ENCODE data around the gene ESX1.
"Not testable (repeated sequence)": the region's sequence is repeated elsewhere in the genome, so short reads cannot be mapped to it uniquely, and the experiment has no call there.

The ESX1 gene

DNA sequence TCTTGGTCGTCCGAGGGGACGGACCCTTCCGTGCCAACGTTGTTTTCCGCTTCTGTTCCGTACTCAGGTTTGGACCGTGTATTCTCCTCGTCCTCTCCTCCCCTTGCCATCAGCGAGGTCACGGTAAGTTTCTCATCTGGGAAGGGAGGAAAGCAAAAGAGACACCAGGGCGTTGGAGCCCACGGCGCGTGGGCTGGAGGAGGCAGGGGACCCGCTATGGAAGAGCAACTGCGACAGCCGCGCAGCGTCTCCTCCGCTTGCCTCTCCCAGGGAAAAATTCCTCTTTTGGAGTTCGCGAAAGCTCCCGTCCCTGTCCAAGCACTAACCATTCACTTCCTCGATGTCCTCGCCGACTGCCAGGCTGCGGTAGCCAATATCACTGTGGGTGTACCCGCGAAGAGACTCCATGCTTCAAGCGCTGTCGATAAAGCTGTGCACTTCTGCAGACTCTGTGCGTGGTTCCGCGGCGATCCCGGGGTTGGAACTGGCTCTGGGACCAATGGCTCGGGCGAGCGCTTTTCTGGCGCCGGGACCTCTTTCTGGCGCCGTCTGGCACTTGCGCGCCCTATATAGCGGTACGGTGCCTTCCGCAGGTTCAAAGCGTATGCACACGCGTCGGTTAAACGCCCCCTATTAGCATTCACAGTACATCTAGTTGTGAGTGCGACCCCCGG, at the start of gene ESX1:
Gene ESX1 (minus strand): TSS at position 492 of the 674 bp plus-strand sequence. CDS start 84 bp downstream, at position 408.
- DNase-seq = no peak

DNA sequence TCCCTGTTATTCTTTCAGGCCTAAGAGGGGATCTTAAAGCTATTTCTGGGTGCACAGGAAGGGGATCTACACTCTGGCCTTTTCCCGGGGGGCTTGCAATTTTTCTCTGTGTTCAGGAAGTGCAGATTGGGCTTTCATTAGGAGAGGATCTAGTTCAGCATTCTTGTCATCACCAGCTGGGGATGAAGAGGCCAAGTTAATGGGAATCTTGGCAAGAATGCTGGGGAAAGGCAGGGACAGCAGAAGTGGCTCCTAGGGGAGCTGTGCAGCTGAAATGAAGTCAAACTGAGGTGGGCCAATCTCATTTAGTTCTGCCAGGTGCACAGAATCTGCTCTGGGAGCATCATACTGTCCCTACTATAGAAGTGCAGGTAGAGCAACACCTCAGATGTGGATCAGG, 40.9 kb upstream of the ESX1 start:
- DNase-seq = no peak

DNA sequence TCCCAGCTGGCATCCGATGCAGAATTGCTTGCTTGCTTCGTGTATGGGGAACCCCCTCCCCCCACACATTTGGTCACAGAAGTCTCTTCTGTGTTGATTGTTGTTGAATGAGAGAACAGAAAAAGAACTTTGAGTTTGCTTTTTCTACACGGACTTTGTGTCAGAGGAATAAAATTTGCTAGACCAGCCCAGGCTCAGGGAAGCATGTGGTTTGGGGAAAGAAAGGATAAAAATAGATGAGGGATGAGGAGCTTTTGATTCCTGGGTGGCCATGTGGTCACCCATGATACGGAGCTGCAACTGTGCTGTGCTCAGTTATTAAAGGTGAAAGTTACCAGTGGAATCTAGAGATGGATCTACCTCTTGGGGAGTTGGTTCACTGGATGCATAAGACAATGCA, 34.2 kb upstream of the ESX1 start:
- no peak for DNase-seq

DNA sequence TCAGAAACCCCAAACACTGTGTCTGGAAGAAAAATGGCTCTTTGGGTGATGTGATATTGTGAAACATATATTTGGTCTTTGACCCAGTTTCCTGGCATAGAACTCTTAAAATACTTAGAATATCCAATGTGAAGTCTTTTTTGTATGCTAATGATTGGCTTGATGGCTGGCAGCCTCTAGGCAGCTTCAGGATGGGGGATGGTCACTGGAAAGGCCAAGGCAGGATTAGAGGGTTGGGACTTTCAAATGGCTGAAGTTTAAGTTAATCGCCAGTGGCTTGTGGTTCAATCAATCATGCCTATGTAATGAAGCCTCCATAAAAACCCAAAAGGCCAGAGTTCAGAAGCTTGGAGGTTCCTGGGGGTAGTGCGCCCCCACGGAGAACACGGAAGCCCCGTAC, 33.5 kb upstream of the ESX1 start:
- DNase-seq = no peak

DNA sequence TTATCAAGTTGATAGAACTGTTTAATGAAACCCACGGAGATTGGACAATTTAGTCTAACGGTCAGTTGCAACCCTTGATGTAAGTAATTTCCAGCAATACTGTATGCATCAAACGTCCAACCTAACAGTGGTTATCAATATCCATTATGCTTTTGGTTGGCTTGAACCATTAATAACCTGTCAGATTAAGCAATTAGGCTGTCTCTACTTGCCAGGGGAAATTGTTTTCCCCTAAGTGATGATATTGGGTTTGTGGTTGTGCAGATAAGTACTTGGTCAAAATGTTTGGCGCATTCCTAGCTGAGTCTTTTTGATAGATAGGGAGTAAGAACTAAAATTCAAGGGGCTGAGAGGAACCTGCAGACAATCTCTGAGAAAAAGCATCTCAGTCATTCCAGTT, 30.5 kb upstream of the ESX1 start:
- DNase-seq = no peak

DNA sequence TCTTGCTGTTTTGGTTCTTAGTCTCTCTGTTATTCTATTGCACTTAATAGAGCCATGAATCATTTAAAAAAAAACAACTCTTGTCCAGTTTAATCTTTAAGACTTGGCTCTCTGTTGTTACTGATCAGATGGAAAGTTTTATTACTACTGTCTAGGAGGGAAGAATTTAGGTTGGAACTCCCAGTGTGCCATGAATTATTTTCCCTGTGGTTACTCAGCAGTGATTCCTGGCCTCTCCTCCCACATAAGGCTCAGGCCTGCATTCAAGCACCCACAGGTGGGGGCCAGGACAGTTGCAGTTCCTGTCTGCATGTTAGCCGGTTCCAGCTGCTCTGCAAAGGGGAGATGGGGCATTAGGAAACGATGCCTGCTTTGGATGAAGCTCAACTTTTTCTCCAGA, 29.8 kb upstream of the ESX1 start:
- DNase-seq = no peak

DNA sequence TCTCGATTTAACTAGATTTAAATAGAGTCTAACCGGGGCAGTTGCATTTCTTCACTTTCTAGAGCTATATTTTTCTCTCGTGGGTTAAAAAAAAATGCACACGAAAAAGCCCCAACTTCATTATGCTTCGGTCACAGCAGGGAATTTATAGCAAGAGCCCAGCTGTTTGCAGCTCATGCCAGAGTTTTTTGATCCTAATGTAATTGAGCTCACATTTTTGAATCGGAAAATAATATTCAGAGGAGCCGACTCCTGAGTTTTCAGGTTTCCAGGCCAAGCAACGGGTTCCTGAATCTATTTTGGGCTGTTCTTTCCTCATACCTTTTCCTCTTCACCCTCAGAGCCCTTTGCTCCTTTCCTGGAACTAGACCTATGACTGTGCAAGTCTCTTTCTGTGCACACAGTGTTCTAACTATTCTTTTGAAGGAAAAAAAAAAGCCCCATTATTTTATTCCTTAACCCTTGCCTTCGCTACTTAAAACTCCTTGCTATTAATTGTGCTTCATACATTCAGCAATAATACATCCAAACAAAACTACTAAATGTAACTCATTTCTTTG, 27.5 kb upstream of the ESX1 start:
- DNase-seq = no peak

DNA sequence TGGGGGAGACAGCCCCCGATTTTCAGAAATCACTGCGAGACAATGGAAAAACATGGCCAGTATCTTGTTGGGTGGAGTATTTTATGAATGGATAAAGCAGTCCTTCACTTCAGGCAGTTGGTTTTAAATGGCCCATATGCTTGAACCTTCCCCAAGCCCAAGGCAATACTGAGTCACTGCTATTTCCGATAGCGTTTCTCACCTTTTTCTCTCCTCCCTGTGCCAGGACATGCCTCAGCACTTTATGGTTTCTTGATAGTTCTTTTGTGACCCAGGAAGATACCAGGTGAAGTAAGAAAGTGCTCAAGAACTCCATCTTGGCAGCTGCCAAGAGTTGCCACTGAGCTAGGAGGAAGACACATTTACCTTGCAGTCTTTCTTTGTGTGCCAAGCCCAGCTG, 26.8 kb upstream of the ESX1 start:
- DNase-seq = no peak

DNA sequence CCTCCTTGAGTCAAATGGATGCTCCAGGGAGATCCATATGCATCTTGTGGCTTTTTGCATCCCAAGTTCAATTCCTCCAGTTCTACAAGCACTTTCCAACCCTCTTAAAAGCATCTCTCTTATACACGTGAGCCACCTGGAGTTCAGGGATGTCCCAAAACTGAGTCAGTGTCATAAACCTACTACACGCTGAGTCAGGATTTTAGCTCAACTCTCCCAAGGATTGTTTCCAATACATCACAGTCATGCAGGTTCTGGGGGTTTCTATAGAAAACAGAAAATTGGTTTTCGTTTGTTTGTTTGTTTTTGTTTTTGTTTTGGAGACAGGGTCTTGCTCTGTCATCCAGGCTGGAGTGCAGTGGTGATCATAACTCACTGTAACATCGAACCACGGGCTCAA, 25.9 kb upstream of the ESX1 start:
- DNase-seq = no peak

DNA sequence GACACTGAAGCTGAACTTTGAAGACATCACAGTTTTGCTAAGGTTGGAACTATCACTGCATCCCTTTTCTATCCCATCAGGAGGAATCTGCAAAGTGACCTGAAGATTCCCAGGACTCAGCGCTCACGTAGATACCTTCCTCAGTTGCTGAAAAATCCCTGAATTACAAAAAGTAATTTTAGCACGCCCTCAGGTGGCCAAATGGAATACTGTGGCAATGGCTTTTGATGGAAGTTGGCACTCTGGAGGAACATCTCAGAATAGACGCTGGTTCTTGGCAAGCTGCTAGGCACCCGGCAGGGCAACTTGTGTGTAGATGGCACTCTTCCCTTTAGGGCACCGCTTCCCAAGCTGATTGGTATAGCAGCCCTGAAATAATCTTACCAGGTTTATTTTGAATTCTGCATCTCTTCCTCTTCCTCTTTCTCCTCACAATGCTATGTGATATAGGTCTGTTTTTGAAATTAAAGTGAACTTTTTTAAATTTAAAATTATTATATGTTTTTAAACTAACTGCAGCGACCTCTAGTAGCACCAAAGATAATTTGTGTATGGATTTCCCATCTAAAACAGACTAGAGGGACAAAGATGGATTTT, 16.3 kb upstream of the ESX1 start:
- DNase-seq = no peak

DNA sequence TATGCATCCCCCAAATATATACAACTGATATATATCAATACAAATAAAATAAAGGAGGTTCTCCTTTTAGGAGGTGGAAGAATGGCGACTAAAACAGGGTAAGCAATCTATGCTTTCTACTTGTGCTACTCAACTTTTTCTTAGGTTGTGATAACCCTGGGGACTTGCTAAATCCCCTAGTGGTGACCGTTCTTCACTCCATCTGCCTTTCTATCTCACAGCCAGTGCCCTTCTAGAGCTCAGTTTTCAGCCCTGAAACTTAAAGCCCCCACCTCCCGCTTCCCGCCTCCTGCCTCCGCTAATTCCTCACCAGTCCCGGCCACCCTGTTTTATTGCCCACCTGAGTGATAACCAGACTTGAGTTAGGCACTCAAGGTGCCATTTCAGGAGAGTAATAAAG, 15.5 kb upstream of the ESX1 start:
- DNase-seq = no peak

DNA sequence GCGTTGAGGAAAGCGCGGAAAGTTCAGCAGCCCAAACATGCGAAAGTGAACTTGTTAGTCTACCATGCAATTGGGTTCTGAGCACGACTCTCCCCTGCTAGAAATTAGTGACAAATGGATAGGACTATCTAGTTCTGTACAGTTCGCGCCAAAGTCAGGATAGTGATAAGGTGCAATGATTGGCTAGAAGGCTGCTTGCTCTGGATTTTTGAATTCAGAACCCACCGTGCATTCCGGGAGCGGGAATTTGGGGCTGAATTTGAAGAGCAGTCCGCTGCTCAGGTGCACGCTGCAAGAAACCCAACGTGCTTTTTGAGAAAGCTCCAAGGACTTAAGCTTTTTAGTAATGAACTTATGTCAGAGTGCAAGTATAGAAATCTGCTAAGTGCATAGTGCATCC, 732 bp upstream of the ESX1 start:
- DNase-seq = no peak

DNA sequence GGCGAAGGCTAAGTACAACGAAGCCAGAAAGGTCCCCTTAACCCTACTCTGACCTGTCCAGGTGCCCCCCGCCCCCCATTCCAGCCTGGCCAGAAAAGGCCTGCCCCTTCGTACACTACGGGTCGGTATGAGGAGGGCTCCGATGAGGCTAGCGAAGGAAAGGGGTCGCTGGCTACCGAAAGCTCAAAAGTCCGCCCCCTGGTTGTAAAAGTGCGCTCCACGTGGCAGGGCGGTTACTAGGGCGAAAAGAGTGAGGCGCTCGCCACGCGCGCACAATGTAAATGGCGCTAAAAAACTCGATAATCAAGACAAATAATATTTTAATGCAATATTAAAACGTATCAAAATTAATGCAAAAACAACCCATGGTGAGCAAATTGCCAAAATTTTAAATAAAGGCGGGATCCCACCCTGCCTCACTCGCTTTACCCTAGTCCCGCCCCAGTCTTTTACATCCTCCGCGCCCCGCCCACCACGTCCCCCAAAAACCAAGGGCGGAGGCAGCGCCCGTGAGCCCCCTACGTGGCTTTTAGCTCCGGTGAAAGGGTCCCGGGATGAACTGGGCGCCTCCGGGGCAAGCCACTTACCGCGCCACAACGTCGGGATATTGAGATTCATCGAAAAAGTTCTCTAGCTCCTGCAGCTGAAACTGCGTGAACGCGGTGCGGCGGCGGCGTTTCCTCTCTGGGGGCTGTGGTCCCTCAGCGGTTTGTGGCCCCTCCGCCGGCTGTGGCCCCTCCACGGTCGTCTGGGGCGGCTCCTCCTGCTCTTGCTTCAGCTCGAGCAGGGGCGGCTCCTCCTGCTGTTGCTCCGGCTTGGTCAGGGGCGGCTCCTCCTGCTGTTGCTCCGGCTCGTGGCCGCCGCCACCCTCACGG, 929 bp downstream of the ESX1 start:
- no peak for DNase-seq

DNA sequence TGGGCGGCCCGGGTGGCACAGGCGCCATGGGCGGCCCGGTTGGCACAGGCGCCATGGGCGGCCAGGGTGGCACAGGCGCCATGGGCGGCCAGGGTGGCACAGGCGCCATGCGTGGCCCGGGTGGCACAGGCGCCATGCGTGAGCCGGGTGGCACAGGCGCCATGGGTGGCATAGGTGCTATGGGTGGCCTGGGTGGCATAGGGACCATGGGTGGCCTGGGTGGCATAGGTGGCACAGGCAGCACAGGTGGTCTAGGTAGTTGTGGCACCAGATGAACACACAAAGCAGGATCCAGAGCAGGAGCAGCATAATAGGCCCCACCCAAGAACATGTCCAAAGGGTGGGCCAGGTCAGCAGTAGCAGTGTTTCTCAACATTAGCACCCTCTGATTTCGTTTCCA, 4.3 kb downstream of the ESX1 start:
- no peak for DNase-seq

DNA sequence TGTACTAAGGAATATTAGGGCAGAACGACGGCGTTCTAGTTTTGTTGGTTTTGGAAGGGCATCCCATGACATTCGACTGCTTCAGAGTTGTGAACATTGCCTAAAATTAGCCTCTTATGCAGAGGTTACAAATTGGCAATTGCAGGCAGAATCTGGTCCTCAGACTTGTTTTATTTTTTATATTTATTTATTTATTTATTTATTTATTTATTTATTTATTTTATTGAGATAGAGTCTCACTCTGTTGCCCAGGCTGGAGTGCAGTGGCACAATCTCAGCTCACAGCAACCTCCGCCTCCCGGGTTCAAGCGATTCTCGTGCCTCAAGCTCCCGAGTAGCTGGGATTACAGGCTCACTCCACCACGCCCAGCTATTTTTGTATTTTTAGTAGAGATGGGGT, 24.7 kb downstream of the ESX1 start:
- DNase-seq = not testable (repeated sequence)

DNA sequence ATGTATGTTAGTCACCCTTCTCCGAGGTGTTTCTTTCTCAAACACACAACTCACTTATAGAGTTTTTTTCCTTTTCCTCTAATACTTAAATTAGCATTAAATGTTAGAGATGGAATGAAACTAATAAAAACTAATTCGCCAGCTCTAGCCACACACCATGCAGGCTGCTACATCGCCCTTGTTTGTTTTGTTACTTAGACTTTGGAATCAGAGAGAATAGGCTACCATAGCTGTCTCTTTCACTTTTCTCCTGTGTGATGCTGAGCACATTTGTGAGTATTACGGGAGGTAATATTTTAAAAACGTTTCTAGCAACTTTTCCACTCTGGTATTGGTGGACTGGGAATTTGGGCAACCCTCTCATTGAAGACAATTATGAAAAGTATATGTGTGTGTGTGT, 43.5 kb downstream of the ESX1 start:
- DNase-seq = no peak

DNA sequence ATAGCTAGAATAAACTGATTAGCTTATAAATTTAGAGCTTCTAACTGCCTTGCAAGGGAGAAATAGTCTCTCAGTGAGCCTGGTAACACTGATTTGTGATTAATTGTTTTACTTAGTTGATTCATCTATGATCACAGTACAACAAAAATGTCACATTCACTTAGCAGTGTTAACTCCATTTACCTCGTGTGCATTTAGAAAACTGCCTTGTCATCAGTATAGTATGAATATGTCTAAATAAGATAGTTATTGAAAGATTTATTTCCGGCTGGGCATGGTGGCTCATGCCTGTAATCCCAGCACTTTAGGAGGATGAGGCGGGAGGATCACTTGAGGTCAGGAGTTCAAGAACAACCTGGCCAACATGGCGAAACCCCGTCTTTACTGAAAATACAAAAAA, 49.2 kb downstream of the ESX1 start:
- no peak for DNase-seq

All from activated CD4-positive, CD25-positive, alpha-beta regulatory T cell treated with anti-CD3 and anti-CD28 coated beads, Interleukin-2, amount 50 U/mL, for 72 hours (primary cell).